KBM-7 (cell line): Measurements from ENCODE around the gene MED22.

Experiments used
- DNase-seq: peaks from one replicate; pipeline ENCODE4 v3.0.0-alpha.2; 2015
- in situ Hi-C: fragments of 300-500 bp; cut with MboI; formaldehyde crosslinking; loops from 2 replicates; pipeline ENCODE4 v1.14.3; 2020; ENCODE audit warnings: low sequenced_read_pairs, low pct_unique_long_range_greater_than_20kb, mixed read lengths

The MED22 gene

DNA sequence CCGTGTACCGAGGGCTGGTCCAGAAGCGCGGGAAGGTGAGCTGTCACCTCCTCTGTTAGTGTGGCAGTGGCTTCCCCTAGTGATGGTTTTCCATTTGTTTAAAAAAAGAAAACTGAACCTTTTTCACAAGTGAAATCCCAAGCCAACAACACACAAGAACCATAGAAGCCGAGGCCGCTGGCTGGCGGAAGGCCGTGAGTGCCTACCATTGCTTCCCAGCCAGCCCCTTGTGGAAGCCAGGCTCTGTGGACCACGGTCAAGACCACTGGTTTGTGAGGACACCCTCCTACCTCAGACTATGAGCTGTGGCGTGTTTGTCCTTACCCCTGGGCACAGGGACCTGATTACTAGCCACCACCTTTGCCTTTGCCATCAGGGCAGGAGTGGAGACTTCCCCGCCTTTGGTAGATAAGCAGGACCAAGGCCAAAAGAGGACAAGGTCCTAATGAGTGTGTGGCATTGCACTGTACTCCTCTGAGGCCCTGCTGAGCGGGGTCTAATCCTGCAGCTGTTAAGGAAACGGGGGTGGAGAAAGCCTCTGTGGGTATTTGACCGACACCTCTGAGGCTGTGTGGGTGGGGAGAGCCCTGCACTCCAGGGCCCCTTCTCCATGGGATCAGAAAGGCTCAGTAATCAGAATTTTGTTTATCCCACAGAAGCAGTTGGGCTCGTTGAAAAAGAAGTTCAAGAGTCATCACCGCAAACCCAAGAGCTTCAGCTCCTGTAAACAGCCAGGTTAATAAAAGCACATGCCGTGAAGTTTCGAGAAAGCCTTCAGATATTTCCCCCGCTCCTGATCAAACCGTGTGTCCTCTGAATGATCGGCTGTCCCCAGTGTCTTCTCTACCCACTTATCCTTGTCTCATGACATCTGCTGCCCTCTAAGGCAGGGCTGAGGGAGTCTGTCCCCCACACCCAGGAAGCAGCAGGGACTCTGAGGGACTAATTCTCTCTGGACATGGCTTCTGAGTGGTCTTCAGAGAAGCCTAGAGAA, 12.8 kb upstream of the MED22 start:
- in situ Hi-C loops, result no loop called here
- DNase-seq, result no peak

DNA sequence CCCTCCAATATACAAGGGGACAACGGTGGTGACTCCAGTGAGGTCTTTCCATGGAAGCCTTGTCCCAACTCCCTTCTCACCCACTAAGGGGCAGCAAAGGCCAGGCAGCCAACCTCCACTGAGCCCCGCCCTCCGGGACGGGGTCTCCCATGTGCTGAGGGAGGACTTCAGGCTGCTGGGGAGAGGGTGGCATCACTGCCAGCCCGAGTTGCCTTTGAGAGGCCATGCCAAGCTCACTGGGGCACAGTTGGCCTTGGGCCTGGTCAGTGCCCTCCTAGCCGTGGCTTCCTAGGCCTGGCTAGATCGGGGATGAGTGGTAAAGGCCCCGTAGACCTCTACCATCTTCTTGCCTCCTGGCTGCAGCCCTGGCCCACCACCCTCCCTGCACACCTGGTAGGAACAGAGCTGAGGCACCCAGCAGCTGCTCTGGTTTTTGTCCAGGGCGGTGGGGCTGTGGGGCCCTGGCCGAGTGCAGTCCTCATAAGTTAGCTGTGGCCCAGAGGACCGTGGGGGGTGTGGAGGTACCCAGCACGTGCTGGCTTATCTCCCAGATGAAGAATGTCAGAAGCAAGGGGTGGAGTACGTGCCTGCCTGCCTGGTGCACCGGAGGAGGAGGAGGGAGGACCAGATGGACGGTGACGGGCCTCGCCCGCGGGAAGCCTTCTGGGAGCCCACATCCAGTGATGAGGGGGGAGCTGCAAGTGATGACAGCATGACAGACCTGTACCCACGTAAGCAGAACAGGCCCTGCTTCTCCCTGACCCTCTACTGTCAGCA, 11.7 kb upstream of the MED22 start:
- DNase-seq, result no peak
- in situ Hi-C loops, result no loop called here

DNA sequence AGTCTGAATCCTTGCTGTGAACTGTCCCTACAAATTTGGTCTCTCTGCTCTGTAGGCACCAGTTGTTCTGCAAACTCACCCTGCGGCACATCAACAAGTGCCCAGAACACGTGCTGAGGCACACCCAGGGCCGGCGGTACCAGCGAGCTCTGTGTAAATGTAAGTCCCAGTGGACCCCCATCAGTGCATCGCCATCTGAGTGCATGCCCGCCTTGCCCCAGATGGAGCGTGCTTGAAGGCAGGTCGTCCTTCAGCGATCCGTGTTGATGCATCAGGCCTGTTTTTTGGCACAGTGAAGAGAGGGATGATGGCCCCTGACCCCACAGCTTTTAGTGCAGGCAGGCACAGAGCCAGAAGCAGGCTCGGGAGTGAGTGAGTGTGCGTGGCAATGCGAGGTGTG, 9.7 kb upstream of the MED22 start:
- DNase-seq, result no peak
- in situ Hi-C loops, result no loop called here

DNA sequence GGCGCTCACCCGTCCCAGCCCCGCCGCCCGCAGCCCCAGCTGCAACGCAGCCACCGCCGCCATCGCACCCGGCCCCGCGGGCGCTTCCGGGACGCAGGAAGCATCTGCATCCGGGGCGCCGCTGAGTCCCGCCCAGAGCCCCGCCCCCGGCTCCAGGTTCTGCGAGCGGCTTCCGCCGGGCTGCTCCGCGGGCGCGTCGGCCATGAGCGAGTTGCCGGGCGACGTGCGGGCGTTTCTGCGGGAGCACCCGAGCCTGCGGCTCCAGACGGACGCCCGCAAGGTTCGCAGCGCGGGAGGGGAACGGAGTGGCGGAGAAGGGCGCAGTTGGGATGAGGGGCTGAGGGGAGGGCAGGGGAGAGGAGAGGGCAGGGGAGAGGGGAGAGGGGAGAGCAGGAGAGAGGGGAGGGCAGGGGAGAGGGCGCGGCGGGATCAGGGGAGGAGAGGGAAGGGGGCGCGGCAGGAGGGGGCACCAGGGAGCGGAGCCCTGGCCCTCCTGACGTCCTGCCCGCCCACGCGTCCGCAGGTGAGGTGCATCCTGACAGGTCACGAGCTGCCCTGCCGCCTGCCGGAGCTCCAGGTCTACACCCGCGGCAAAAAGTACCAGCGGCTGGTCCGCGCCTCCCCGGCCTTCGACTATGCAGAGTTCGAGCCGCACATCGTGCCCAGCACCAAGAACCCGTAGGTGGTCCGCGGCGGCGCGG, 8.6 kb upstream of the MED22 start, which contains the start of the genes SURF1 and SURF2:
TSS of gene SURF1 (minus strand) at position 97 of the 701 bp plus-strand sequence. CDS start at position 63, 34 bp downstream.
TSS of gene SURF2 (plus strand) at position 160 of the 701 bp plus-strand sequence. CDS start at position 203, 43 bp downstream.
- in situ Hi-C loops, result no loop called here
- peak; percentile 63 for DNase-seq

DNA sequence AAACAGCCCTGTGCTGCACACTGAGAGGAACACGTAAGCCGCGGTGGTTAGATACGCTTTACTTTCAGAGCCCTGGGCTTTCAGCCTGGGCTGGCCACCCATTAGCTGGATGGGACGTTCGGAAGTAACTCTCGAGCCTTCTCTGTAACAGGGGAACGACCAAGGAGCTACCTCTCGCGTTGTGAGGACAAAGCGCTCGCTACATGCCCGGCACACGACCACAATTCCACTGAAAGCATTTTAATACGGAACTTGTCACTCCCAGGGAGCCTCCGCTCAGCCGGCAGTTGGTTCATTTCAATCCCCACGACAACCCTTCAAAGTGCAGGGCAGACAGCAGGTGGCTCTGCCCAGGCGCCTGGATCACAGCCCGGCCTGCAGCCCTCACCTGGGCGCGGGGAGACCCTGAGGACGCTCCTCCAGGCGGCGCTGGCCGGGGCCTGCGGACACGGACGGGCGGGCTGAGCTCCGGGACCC, 8.0 kb upstream of the MED22 start:
- DNase-seq, result no peak
- in situ Hi-C loops, result no loop called here

DNA sequence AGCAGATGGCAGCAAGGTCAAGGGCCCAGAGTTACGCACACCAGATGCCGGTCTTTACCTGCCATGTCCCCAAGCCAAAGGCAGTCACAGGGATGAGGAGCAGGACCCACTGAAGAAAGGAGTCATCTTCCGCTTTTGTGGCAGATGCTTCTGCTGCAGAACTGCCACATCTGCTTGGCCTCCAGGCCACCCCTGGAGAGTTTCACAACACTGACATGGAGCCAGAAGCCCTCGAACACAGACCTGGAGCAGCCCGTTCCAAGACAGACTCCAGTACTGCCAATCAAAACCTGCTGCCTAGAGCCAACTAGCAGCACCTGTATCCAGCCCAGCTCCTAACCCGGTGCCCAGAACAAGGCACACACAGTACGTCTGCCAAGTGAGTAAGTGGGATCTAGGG, 6.8 kb upstream of the MED22 start:
- in situ Hi-C loops, result no loop called here
- no peak for DNase-seq

DNA sequence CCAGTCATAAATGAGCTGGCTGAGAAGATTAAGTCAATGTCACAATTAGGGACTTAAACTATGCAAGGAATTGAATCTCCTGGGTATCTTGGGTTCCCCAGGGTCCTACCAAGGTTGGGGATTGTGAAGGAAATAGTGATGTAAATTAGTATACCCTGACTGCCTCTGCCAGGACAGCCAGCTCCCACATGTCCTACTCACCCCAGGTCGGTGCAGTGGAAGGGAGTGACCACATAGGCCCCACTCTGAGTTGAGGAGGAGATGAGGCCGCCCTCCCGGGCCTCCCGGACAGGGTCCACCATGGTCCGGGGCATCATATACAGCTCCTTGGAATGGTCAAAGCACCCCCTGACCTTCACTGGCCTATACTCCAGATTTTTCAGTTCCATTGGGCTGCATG, 5.6 kb upstream of the MED22 start:
- no peak for DNase-seq
- in situ Hi-C loops, result no loop called here

DNA sequence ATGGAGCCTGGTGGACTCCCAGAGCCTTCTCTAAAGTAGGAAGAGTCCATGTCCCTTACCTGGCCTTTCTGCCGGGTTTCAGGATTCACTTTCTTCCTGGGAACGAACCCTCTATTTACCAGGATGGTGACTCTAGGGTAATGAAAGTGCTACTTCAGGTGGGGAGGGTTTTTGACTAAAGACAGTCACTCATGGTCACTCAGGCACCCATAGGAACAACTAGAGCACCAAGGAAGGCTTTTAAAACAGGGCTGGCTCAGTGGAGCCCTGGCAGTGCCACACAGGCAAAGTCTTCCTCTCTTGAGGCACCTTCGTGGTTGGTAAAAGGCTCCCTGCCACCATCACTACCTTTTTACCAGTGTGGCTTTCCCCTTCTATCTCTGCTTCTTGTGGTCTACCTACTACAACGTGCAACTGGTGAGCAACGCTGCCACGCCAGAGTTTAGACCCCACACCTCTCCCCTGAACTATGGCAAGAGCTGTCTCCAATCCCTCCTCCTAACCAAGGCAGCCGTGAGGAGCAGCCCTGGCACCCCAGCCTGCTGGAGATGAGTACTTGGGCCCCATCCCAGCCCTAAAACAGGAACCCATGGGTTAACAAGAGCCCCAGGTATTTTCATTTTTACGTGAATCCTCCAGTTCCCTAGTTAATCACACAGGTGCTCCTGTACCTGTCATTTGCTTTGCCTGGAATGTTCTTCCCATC, 4.9 kb upstream of the MED22 start:
- no peak for DNase-seq
- in situ Hi-C loops, result no loop called here

DNA sequence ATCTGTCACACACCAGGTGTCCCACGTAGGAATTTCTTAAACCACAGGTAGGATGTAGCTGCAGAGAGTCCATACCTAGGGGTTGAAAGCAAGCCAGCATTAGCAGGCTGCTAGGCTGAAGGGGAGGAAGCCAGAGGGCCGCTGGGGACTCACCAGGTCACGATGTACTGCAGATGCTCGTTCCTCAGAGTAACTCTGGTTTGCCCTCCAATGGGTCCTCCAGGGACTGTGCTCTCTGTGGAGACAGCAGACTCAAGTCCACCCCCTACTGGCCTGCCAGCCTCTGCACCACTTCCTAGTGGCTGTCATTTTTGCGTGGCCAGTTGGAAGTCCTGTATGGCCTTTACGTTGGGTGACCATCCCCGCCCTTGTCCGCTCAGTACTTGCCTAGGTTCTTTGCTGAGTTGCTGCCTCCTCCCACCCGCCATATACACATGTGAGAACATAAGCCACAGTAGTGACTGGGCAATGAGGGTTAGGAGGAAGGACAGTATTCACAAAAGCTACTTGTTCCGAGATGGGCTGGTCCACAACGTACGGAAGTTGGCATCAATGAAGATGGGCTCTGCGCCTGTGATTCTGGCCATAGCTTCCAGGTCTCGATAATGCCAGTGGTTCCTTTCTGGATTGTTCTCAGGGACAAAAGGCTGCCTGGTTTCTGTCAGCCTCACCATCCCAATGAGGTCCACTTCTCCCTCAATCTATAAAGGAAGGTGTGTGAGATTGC, 4.1 kb upstream of the MED22 start:
- in situ Hi-C loops, result no loop called here
- peak; percentile 68 for DNase-seq

DNA sequence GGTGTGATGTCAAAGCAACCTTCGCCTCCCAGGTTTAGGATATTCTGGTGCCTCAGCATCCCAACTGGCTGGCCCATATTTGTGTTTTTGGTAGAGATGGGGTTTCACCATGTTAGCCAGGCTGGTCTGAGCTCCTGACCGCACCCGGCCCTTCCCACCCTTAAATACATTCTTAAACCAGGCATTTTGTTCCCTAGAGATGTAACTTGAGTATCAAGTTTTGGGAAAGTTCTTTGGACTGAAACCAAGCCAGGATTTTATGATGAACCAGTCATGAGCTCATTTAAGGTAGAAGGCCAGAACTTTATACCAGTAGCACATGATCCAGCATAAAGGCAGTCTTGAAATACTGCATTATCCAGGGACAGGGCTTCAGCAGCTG, 3.6 kb upstream of the MED22 start:
- in situ Hi-C loops, result no loop called here
- DNase-seq, result no peak

DNA sequence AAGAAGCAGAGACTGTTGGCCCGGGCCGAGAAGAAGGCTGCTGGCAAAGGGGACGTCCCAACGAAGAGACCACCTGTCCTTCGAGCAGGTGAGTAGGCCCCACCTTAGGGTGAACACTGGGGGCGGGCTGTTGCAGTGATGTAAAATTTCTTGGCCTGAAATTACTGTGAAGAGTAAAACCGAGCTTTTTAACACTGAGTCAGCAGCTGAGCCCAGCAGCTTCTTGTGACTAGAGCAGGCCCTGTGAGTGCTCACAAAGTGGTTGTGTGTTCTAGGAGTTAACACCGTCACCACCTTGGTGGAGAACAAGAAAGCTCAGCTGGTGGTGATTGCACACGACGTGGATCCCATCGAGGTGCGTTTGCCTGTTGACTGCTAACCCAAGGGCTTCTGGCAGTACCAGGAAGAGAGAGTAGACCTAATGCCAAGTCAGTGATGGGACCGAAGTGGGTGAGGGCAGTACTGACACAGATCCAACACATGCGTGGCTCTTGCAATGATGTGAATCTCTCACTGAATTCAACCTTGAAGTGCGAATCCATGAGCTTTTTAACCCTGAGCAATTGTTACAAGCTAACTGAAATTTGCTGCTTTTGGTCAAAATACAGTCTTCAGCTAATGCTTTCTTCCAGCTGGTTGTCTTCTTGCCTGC, 2.2 kb upstream of the MED22 start:
- in situ Hi-C loops, result no loop called here

DNA sequence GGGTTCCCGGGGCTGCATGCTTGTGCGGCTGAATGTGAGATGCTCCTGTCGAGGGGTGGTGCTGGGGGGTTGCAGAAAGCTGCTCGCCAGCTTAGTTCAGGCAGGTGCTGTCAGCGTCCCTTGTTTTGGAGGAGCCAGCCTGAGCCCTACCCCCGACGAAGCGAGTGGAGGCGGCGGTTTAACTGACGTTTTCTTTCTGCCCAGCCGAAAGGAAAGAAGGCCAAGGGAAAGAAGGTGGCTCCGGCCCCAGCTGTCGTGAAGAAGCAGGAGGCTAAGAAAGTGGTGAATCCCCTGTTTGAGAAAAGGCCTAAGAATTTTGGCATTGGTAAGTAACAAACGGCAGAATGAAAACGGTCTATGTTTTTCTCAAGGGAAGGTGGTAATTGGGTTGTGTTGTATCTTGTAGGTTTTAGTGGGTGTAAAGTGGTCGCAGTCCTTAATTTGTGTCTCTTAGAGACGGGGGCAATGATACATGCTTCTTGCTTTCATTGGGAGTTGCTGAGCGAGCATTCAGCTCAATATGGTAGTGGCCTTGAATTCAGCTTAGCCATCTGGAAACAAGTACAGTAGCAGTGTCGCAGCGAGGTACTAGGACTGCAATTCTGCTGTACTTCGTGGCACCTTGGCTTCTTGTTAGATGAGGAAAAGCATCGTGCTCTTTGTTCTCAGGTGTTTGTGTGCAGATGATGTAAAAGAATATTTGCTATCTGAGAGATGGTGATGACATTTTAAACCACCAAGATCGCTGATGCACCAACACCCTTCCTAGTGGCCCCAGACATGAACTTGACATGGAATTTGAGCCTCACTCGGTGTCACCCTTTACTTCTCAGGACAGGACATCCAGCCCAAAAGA, 1.0 kb upstream of the MED22 start:
- in situ Hi-C loops, result no loop called here
- no peak for DNase-seq

More for the DNA sequence above, 2.2 kb upstream of the MED22 start:
- no peak for DNase-seq

DNA sequence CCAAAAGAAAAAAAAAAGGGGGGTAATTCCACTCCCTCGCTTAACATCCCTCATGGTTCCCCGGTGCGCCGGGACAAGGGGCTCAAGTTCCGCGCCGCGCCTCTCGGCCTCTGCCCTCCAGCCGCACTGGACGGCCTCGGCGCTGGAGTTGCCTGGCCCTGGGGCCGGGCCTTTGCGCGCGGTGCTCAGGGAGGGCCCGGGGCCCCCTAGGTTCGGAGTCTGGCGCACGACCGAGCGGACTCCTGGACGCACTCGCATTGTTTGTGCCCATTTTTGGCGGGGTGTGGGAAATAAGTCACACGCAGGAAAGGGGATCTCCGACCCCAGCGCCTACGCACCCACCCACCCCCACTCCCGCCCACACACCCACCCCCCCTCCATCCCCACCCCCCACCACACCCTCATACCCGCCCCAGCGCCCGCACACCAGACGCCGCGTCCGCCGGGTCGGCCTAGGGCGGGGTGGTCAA, 381 bp downstream of the MED22 start:
- in situ Hi-C loops, result no loop called here
- DNase-seq, result no peak

DNA sequence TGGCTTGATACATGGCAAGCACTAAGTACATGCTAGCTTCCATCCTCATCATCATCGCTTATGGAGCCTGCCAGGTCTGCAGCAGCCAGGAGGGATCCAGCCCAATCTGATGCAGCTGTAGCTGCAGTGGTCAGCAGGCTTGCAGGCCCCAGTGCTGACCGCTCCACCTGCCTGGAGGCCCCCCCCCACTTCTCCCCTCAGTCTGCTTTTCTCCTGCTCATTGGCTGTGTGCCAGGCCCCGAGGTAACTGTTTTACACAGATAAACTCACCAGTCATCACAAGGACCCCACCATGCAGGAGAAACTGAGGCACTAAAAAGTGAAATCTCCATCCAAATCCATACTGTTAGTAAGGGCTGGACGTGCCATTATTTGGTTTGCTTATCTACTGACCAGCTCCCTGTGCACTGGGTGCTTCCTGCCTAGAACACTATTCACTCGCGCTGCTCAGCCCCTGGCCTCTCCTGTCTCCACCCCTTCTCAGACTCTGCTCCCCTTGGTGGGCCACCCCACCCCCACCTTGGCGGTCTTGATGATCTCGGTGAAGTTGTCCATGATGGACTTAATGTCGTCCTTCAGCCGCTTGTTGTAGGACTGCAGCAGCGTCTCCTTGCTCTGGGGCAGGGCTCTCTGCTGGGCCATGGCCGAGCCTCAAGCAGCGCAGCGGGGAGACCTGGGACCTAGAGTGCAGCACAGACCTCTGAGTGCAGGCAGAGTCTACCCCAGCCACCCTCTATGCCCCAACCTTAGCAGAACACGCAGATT, 1.7 kb downstream of the MED22 start:
- in situ Hi-C loops, result no loop called here
- DNase-seq, result no peak

DNA sequence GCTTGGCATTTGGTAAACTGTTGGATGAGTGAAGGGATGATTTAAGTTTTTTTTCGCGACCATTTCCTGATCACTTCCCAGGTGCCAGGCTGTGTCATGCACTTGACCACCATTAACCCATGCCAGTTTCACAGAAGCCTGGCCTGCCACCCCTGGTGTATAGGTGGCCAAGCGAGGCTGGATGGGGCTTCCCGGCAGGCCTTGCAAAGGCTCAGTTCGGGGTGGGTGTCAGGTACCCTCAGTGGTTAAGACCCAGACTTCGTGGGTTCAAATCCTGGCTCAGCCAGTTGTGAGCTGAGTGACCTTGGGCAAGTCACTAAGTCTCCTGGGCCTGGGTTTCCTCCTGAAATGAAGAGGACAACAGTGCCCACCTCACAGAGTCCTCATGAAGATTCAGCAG, 2.3 kb downstream of the MED22 start:
- in situ Hi-C loops, result no loop called here
- no peak for DNase-seq

DNA sequence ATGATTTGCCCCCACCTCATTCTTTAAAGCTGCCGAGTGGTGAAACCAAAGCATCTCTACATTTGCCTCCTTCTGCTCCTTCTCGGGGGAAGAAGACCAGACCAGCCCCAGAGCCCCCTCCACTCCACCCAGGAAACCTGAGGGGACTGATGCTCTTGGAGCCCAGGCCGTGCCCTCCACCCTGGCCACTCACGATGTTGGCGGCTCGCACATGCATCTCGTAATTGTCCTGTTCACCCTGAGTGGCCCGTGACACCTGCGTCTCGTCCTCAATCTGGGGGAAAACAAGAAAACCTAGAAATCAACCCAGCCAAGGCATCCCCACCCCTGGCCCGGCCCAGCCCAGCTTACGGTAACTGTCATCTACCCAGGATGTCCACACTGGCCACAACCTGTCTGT, 3.0 kb downstream of the MED22 start:
- DNase-seq, result no peak
- in situ Hi-C loops, result no loop called here
